GM12864 (cell line): Measurements from ENCODE around the gene ADGRG1.

Experiments used
- DNase-seq: peaks from one replicate; pipeline ENCODE4 v3.0.0-alpha.2; 2011; ENCODE audit warnings: low read depth
- H3K4me3 ChIP-seq: 2 replicates; pipeline ENCODE4 v1.5.1; 2011; ENCODE audit warnings: mild to moderate bottlenecking, low read depth, low read length, control low read depth
- TF ChIP-seq, protein P1 (sequence below): IDR thresholded peaks from 2 replicates; pipeline ENCODE4 v1.5.1; 2011; ENCODE audit warnings: low read depth, mild to moderate bottlenecking, moderate library complexity, low read length, control low read depth, inconsistent platforms; ENCODE audit errors: missing control alignments

ADGRG1 gene

DNA sequence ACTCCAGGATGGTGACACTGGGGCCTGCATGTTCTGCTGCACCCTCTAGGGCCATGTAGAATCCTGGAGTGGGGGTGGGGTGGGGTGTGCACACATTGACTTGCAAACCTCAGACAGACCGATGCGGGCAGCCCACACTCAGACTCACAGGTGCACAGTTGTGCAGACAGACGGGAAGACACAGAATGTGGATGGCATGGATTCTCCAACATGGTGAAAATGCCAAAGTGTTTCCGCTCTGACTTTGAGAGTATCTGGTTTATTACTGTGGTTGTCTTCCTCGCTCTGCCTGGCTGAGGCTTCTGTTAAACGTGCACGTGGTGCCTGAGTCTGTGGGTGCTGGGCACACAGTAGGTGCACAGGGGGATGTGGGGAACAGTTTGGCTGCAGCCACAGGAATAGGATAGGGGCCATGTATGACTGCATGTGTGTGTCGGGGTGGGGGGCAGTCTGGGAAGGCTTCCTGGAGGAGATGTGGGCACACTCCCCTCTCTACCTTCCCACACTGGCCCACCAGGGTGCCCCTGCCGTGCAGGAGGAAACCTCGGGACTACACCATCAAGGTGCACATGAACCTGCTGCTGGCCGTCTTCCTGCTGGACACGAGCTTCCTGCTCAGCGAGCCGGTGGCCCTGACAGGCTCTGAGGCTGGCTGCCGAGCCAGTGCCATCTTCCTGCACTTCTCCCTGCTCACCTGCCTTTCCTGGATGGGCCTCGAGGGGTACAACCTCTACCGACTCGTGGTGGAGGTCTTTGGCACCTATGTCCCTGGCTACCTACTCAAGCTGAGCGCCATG, 30.6 kb downstream of the ADGRG1 start:
- H3K4me3 ChIP-seq = no peak overlapping the region
- TF ChIP-seq, protein P1, sequence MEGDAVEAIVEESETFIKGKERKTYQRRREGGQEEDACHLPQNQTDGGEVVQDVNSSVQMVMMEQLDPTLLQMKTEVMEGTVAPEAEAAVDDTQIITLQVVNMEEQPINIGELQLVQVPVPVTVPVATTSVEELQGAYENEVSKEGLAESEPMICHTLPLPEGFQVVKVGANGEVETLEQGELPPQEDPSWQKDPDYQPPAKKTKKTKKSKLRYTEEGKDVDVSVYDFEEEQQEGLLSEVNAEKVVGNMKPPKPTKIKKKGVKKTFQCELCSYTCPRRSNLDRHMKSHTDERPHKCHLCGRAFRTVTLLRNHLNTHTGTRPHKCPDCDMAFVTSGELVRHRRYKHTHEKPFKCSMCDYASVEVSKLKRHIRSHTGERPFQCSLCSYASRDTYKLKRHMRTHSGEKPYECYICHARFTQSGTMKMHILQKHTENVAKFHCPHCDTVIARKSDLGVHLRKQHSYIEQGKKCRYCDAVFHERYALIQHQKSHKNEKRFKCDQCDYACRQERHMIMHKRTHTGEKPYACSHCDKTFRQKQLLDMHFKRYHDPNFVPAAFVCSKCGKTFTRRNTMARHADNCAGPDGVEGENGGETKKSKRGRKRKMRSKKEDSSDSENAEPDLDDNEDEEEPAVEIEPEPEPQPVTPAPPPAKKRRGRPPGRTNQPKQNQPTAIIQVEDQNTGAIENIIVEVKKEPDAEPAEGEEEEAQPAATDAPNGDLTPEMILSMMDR = no peak
- no peak for DNase-seq

DNA sequence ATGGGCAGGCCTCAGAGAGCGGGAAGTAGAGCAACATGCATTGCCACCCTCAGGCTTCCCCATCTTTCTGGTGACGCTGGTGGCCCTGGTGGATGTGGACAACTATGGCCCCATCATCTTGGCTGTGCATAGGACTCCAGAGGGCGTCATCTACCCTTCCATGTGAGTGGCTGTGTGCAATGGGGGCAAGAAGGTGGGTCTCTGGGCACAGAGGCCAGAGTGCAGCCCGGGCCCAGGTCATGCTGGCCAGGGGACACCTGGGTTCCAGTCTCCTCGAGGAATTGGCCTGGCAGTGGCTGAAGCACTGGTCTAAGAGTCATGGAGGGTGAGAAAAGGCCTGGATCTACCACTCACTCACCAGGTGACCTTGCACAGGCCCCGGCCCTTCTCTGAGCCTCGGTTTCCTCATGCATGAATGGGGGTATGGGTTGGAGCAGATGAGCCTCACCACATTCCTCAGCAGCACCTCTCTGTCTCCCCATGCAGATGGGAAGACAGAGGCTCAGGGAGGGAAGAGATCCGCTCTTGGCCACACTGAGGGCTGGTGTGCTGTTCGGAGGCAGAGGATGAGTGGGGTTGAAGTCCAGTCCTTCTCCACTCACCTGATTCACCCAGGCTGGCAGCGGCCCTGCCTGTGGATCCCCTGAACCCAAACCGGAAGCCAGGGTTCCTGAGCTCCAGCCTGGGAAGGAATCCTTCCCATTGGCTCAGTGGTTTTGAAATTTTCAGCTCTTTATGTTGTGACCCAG, 32.5 kb downstream of the ADGRG1 start:
- no peak overlapping the region for H3K4me3 ChIP-seq
- DNase-seq = no peak
- TF ChIP-seq, protein P1 = no peak

DNA sequence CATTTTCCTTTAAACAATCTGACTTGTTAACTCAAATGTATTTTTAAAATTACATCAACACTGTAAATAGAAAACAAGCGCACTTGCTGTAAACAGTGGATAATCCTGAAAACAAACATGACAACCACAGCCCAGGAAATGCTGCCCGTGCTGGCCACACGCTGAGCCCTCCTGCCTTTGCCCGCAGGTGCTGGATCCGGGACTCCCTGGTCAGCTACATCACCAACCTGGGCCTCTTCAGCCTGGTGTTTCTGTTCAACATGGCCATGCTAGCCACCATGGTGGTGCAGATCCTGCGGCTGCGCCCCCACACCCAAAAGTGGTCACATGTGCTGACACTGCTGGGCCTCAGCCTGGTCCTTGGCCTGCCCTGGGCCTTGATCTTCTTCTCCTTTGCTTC, 33.1 kb downstream of the ADGRG1 start:
- TF ChIP-seq, protein P1 = no peak
- H3K4me3 ChIP-seq = no peak overlapping the region
- DNase-seq = no peak

DNA sequence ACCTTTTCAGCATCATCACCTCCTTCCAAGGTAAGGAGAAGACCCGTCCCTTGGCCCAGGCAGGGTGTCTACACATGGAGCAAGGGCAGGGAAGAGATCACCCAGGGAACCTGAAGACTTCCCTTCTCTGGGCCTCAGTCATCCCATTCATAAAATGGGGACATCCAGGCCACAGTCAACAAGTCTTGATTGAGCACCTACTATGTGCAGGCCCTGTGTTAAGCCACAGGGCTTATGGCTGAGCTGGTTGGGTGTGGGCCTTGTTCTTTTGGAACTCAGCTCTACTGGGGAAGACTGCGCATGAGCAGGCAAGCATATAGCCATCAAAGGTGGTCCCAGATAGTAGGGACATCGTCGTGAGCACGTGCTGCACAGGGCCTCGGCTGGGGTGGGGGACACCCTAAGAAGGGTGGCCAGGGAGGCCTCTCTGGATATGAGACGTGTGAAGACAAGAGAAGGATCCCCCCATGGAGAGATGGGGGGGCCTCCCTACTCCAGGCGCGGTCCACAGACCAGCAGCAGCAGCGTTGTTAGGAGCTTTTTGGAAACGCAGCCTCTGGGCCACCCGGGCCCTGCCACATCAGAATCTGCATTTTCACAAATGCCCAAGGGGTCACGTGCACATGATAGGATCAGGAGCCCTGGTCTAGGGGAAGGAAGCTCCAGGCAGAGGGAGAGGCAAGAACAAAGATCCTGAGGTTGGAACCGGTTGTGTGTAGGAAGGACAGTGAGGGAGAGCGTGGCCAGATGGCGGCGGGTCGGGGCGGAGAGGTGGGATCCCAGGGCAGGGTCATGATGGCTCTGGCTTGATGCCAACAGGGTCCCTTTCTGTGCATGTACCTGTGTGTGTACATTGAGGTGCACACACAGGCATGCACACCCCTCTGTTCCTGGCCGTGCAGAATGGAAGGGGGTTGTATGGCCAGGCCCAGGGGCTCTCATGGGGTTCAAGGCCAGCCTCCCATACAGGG, 33.8 kb downstream of the ADGRG1 start:
- TF ChIP-seq, protein P1 = no peak
- DNase-seq = no peak

DNA sequence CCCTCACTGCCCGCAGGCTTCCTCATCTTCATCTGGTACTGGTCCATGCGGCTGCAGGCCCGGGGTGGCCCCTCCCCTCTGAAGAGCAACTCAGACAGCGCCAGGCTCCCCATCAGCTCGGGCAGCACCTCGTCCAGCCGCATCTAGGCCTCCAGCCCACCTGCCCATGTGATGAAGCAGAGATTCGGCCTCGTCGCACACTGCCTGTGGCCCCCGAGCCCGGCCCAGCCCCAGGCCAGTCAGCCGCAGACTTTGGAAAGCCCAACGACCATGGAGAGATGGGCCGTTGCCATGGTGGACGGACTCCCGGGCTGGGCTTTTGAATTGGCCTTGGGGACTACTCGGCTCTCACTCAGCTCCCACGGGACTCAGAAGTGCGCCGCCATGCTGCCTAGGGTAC, 35.0 kb downstream of the ADGRG1 start:
- TF ChIP-seq, protein P1 = no peak
- H3K4me3 ChIP-seq = no peak overlapping the region
- DNase-seq = no peak

More for the DNA sequence above, 33.8 kb downstream of the ADGRG1 start:
- no peak overlapping the region for H3K4me3 ChIP-seq

DNA sequence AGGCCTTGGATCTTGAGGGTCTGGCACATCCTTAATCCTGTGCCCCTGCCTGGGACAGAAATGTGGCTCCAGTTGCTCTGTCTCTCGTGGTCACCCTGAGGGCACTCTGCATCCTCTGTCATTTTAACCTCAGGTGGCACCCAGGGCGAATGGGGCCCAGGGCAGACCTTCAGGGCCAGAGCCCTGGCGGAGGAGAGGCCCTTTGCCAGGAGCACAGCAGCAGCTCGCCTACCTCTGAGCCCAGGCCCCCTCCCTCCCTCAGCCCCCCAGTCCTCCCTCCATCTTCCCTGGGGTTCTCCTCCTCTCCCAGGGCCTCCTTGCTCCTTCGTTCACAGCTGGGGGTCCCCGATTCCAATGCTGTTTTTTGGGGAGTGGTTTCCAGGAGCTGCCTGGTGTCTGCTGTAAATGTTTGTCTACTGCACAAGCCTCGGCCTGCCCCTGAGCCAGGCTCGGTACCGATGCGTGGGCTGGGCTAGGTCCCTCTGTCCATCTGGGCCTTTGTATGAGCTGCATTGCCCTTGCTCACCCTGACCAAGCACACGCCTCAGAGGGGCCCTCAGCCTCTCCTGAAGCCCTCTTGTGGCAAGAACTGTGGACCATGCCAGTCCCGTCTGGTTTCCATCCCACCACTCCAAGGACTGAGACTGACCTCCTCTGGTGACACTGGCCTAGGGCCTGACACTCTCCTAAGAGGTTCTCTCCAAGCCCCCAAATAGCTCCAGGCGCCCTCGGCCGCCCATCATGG, 35.7 kb downstream of the ADGRG1 start:
- TF ChIP-seq, protein P1 = peak; percentile 16
- no peak for DNase-seq
- no peak overlapping the region for H3K4me3 ChIP-seq
